DMS153 treated with DMSO at 0.1 percent for 48 hours (cell line): ENCODE results near the gene BEX4.
"Not testable (repeated sequence)": the region's sequence is repeated elsewhere in the genome, so short reads cannot be mapped to it uniquely, and the experiment has no call there.

Experiments
- DNase-seq: peaks from one replicate; lab custom pipeline; 2025; ENCODE audit not compliant: unreplicated experiment; lab: John Stamatoyannopoulos, UW

The BEX4 gene, protein sequence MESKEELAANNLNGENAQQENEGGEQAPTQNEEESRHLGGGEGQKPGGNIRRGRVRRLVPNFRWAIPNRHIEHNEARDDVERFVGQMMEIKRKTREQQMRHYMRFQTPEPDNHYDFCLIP

DNA sequence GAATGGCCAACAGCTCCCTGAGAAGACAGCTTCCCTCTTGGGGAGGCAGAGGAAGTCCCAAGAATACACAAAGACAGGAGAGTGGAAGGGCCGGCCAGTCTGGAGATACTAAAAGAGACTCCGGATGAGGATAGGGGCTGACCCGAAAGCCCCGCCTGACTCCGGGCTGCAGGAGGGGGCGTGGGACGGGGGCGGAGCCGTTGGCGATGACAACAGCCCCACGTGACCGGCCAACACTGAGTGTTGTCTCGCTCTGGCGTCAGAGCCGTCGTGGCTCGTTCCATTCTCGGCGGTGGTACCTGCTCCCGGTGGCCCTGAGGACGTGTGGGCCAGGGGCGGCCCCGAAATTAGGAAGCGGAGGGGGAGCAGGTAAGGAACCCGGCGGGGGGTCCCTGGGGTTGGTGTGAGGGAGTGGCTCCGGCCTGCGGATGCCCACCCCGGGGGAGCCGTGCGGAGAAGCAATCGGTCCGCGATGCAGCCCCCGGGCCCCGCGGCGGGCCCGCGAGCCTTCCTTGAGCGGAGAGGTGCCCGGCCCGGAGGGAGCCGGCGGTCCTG is at the start of gene BEX4:
TSS of gene BEX4 (plus strand) at position 239 of the 555 bp plus-strand sequence. CDS start 1,046 bp downstream, outside the sequence.
- DNase-seq, result no peak

DNA sequence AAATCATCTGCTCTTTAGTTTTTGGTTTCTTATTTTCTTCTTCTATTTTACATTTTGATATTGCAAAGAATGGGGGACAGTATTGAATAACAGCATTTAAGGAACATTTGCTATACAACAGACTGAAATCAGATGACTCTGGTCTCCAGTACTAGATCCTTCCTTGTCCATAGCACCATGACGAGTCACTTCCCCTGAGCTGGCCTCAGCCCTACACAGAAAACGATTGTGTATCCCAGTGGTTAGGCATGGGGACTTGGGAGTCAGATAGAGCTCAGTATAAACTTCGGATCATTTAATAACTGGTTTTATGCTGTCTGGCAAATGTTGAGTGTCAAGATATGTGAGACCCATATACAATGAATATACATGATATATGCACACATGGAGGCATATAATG is 44.7 kb upstream of the BEX4 start:
- no peak for DNase-seq

DNA sequence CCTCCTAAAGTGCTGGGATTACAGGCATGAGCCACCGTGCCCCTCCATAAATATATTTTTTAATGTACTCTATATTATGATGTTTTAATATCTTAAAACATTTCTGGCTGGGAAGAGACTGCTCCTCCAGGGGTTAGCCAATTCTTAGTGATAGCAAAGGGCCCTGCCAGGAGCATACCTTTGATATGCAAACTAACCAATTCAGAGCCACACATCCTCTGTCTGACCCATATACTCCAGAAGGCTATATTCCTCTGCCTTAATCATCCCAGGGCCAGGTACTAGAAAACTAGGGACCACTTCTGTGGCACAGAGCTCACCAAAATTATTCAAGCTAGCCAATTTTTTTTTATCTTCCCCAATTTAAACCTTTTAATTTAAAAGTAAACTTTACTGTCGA is 43.6 kb upstream of the BEX4 start:
- DNase-seq, result no peak

DNA sequence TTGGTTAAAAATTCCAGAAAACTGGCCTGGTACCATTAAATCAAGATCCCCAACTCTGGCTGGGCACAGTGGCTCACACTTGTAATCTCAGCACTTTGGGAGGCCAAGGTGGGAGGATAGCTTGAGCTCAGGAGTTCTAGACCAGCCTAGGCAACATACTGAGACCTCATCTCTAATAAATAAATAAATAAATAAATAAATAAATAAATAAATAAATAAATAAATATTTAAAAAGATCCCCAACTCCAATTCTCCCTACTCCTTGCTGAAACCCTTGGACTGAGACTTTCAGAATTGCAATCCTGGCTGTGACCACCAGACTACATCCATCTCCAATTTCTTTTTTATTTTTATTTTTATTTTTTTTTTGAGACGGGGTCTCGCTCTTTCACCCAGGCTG is 39.7 kb upstream of the BEX4 start:
- not testable (repeated sequence) for DNase-seq

DNA sequence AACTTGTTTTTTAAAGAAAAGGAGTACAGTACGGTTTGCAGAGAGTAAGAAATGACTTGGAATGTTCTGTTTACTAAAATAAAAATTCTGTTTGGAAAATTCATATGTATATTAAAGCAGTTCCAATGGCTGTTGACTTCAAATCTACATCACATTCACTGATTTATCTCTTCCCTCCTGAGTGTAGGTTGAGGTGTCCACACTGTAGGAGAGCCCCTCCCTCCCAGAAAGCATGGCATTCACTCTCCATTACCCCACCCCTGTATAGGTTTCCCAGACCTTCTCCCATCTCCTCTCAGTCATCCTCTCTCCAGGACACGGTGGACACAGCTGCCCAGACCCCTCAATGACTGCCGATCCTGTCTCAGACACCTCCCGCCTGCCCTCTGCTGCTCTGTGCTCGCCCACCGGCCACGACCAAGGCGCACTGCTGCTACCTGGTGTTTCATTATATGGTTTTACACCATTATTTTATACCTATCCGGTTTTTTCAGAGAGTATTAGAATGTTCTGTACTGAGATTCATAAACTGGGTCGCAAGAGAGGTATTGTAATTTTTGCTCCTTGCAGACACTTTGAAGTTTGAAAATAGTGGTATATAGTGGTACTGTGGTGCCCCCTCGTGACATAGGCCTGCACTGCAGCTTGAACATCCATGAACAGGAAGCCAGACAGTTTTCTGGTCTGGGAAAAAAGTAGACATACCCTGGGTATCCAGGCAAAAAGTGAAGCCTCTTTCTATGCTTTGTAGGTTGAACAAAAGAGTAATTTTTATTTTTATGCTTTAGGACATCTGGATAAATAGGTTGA is 38.8 kb upstream of the BEX4 start:
- no peak for DNase-seq

DNA sequence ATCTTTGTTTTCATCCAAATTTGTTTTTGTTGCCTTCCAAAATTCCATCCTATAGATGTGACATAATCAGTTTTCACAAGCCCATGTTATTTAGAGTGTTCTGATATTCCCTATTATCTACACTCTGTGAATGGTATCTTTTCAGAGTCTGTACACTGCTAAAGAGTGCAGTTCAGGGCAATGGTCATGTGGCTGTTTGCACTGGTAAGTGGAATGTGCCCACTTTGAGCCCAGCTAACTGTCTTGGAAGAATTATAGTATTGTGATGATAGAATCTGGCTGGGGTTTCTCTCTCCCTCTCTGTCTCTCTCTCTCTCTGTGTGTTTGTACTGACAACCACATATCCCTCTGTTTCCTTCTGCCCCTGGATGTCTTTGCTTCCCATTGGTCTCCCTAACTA is 37.4 kb upstream of the BEX4 start:
- no peak for DNase-seq

DNA sequence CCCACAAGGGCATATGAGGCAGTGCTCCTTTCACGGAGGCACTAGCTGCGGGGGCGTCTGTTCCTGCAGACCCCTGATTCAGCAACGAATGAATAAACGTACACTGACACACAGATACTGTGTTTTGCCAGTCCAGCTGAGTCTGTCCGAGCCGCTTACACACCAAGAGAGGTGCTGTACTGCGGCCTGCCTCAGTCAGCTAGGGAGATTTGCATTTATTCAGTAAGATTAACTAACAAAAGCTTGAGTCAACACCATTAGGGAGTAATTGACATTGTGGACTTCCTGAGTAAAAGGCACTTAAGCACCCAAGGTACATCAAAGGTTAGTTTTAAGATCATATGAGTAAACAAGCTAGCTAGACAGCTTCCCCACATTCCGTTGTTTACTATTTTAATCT is 31.0 kb upstream of the BEX4 start:
- DNase-seq, result no peak

DNA sequence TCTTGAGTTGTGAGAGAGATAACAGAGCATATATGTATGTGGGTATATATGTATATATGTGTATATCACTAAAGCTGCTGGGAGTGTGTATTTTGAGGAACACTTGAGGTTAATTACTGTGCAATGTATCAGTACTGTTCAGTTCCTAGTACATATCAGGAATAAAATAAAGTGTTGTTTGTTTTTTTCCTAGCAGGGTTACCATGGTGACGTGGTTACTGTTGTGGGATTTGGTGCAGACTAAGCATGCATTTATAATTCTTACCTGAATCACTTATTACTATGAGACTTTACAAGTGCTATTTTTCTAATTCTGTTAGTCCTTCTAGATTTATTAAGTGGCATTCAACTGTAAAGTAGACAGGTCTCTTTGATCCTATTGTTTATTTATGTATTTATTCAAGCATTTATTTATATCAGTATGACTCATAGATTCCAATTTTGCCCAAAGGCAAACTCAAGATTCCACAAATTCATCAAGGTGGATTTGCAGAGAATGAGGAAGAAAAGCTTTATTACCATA is 26.9 kb upstream of the BEX4 start:
- no peak for DNase-seq

DNA sequence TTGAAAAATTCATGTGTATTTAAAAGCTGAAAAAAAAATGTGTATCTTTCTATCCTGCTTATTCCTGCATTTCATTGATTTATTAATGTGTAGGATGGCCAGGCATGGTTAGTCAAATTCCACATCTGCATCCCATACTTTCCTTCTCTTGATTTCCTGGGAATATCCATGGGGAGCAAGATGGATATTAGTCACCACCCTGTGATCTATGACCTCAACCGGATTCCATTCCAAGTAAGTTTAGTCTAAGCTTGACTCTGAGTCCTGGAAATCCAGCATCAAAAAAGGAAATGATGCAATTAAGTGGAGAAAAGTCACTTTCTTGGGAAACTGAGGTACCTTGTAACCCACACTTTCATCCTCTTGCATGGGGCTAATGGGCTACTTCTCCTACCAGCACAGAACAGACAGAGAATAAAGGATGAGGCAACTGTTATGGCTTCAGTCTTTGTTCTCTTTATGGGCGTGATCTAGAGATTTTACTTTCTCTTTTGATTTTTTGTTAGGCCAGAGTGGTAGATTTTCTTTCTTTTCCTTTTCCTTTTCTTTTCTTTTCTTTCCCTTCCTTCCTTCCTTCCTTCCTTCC is 17.1 kb upstream of the BEX4 start:
- no peak for DNase-seq

DNA sequence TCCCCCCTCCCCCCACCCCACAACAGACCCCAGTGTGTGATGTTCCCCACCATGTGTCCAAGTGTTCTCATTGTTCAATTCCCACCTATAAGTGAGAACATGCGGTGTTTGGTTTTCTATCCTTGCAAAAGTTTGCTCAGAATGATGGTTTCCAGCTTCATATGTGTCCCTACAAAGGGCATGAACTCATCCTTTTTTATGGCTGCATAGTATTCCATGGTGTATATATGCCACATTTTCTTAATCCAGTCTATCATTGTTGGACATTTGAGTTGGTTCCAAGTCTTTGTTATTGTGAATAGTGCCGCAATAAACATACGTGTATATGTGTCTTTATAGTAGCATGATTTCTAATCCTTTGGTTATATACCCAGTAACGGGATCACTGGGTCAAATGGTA is 16.2 kb upstream of the BEX4 start:
- DNase-seq, result not testable (repeated sequence)

DNA sequence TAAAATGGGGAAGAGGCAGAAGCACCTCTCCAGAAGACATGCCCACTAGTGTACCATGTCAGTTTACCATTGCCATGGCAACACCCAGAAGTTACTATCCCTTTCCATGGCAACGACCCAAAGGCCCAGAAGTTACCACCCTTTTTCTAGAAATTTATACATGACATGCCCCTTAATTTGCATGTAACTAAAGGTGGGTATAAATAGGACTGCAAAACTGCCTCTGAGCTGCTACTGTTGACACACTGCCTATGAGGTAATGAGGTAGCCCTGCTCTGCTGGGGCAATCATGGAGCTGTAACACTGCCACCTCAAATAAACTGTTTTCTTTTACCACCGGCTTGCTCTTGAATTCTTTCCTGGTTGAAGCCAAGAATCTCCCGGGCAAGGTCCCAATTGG is 13.9 kb upstream of the BEX4 start:
- no peak for DNase-seq

DNA sequence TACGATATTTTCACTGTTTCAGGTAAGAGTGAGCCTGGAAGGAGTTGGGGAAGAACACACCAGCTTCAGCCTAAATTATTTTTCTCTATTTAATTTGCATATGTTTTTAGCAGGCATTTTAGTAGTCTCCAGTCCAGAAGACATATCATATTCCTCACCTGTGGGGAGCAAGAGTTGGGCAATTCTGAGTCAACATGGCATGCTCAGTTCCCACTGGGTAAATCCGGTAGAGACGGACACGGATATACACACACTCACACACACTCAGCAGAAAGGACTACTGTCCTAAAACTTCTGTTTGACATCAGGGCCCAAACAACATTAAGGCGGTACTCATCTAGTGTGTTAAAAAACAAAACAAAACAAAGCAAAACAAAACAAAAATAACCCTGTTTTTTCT is 4.9 kb upstream of the BEX4 start:
- no peak for DNase-seq

DNA sequence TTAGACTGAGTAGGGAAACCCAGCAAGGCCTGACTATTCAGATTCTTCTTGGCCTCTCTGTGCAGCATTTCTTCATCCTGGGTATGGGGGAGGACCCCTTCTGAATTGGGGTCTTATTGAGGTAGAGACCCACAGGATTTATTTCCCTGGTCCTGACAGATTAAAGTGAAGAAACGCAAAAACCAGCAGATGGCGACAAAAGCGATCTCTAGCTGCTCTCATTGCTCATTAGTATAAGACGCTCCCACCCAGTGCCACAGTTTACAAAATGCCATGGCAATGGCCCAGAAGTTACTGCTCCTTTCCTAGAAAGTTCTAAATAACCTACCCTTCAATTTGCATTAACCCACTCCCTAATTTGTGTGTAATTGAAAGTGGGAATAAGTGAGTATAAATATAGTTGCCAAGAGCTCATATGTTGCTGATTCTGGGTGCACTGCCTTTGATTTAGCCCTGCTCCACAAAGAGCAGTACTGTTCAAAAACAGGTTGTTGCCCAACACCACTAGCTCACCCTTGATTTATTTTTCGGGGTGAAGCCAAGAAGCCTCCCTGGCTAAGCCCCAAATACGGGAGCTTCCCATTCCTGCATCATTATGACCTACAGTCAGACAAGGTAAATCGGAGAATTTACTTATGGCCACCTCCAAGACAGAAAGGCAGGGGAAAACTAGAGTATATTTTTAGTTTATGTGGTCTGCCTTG is 3.7 kb upstream of the BEX4 start:
- DNase-seq, result no peak

DNA sequence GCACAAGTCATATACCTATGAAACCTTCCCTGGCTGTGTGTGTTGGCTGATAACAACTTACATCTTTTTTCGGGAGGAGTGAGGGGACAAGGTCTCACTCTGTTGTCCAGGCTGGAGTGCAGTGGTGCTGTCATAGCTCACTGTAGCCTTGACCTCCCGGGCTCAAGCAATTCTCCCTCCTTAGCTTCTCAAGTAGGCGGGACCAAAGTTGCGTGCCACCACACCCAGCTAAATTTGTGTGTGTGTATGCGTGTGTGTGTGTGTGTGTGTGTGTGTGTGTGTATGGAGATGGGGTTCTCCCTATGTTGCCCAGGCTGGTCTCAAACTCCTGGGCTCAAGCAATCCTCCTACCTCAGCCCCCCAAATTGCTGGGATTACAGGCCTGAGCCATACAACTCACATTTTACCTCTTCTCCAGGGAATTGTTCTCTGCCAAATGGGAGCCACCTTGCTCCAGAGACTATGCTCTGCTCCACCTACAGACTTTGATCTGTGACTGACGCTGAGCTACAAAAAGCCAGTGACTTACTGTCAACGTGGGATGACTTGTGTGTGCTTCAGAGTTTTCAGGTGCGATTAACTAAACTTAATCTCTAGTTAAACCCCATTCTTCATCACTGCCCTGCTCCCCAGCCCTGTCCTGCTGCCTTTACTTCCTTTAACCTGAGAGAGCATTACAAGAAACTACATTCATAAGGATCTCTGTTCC is 2.0 kb upstream of the BEX4 start:
- DNase-seq, result no peak

DNA sequence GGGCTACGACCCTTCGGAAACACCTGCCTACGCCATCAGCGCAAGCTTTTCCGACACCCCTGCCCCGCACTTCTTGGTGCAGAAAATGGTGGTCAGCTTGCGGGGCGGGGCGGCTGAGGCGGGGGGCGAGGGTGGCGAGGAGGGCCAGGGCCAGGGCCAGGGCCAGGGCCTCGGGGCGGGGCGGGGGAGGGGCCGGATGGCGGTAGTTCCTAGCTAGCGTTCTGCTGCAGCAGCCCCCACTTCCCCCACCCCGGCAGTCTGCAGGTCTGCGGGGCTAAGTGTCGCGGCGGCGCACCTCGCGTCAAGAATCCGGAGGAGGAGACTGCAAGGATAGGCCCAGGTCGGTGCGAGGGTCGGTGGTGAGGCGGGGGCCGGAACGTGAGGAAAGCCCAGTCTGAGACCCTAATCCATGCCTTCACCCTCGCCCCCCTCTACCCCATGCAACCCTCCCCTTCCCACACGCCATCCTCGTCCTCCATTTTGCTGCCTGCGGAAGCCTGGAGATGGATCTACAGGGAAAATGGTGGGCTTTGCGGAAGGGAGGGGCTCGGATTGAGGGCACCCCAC is 600 bp downstream of the BEX4 start:
- DNase-seq, result no peak

DNA sequence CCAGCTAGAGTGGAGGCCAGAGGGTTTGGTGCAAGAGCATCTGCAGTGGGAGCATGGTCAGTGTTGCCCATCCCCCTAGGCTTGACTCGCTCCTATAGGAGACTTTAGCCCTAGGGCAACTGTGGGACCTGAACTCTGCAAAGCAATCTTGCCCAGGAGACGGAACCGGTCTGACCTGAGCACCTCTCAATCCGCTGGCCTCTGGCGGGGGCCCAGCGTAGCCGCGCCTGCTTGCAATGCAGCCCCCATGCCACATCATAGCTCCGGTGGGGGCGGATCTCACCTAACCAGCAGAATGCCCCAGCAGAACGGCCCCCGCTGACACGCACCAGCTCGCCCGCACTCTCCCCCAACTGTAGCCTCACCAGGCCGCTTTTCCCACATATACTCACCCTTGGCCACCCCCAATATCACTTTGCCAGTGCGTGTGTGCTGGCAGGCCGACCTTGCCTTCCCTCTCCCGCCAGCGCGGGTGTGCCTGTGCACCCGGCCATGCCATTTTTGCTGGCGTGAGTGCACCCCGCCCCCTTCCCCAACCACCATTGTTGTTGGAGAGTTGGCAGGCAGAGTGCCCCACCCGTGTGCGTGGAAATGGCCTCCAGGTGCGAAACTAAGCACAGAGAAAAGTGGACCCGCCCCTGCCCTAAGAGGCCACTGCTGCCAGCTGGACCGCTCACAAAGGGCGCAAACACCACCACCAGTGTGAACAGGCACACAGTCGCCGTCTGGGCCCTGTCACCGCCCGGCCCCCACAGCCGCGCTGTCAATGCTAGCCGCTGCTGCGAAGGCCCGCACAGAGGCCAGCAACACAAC is 5.8 kb downstream of the BEX4 start:
- no peak for DNase-seq

DNA sequence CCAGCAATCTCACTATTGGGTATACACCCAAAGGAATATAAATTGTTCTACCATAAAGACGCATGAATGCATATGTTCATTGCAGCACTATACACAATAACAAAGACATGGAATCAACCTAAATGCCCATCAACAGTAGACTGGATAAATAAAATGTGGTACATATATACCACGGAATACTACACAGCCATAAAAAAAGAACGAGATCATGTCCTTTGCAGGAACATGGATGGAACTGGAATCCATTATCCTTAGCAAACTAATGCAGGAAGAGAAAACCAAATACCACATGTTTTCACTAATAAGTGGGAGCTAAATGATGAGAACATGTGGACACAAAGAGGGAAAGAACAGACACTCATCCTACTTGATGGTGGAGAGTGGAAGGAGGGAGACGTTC is 11.0 kb downstream of the BEX4 start:
- DNase-seq, result not testable (repeated sequence)

DNA sequence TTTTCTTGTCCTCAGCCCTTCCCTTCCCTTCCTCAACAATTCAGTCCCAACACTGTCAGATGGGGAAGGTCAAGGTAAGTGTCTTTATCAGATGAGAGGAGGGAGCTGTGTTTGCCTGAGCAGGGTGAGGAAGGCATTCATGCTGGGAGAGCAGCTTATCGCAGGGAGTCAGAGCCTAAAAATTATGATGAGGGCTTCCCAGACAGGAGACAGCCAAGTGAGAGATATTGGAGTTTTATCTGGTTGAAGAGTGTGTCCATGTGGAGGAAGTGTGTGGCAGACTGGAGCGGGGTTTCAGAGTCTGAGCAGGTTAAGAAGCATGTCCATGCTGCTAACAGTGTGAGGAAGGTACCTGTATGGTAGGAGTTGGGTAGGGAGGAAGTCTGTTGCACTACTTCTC is 18.4 kb downstream of the BEX4 start:
- no peak for DNase-seq

DNA sequence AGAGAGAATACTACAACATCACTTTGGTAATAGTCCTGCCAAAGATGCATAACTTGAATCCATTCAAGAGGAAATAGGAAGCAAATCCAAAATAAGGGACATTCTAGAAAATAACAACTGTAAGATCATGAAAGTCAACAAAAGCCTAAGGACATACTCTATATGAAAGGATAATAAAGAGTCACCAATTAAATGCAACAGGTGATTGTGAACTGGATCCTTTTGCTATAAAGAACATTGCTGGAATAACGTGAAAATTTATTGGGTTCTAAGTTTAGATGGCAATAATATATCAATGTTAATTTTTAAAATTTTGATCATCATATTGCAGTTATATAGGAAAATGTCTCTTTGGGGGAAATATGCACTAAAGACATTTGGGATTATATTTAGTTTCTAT is 20.0 kb downstream of the BEX4 start:
- DNase-seq, result no peak

DNA sequence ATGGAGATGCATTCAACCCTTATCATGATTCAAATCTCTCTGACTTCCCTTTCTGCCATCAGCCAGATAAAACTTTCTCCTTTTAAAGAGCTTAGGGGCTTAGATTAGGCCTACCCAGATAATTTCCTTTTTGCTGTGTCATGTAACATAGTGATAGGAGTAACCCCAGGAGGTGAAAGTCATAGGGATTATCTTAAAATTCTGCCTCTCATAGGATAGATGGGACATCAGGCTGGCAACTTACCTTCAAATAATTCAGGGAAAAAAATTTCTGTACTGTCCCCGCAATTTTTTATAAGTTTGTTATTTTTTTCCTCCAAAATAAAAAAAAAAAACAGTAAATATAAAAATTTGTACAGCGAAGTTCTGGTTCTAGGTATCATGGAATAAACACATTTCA is 20.7 kb downstream of the BEX4 start:
- not testable (repeated sequence) for DNase-seq
